ENCODE measurements around the gene CD27. TPM values are rescaled to one million over a fixed set of nuclear protein-coding genes. Genes with fewer than 3 reads are reported as not detected.

The CD27 gene
- total RNA-seq, 3 donors from 2014 or later: 0.64 to 4.3 (median 2.6) TPM

DNA sequence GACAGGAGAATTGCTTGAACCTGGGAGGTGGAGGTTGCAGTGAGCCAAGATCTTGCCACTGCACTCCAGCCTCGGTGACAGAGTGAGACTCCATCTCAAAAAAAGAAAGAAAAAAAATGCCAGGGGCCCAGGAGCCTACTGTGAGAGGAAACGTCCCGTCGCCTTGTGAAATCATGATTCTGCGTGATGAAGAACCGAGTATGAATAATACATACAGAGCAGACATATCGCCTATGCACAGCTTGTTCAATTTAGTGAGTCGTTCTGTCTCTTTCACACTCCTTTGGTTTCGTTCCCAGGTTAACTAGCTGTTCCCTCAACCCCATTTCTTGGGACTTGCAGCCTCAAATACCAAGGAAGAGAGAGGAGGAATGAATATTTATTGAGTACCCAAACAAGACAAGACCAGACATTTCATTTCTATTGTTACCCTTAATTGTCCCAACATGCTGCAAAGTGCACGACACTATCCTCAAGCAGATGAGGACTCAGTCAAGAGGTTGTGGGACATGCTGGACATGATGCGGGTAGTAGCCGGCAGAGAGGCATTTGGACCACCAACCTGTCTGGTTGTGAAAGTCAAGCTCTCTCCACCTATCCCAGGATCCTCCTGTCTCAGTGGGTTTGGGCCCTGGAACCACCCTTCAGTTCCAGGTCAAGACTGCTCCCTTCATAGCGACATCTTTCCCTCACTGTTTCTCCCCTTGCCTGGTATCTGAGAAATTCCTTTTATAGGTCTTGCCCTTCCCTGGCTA lies 8.6 kb upstream of the CD27 start:
- H3K9me3 ChIP-seq: no peaks in the 10 kb centered on the region
- intact Hi-C loops (cut with DNase I; ENCODE audit: low total_unique reads): no loop called here
- no peak for TF ChIP-seq CTCF (IDR thresholded peaks at IDR 0.05)
- no peak for TF ChIP-seq POLR2A (IDR thresholded peaks at IDR 0.05)
- no peak for TF ChIP-seq POLR2AphosphoS5 (IDR thresholded peaks at IDR 0.05)
- DNase-seq (ENCODE audit: low spot score in 2 of 2): no peak
- H3K4me3 ChIP-seq: no peak overlapping the region
- H3K4me1 ChIP-seq: no peaks in the 10 kb centered on the region
- no peak overlapping the region for H3K27ac ChIP-seq
- H3K27me3 ChIP-seq: no peaks in the 10 kb centered on the region
- H3K36me3 ChIP-seq: no peaks in the 10 kb centered on the region

GRCh38 chr12:6437586-6437985 lies 7.2 kb upstream of the CD27 start:
- intact Hi-C loops (cut with DNase I; ENCODE audit: low total_unique reads): no loop called here
- Histone ChIP-seq H3K36me3 (no peaks in the 10 kb centered on the region), H3K4me1 (no peaks in the 10 kb centered on the region), H3K4me3 (no peak overlapping the region), H3K9me3 (no peaks in the 10 kb centered on the region), H3K27me3 (no peaks in the 10 kb centered on the region), H3K27ac (no peak overlapping the region)
- TF ChIP-seq POLR2A (IDR thresholded peaks at IDR 0.05): no peak
- no peak for TF ChIP-seq POLR2AphosphoS5 (IDR thresholded peaks at IDR 0.05)
- no peak for TF ChIP-seq CTCF (IDR thresholded peaks at IDR 0.05)
- no peak for DNase-seq (ENCODE audit: low spot score in 2 of 2)

DNA sequence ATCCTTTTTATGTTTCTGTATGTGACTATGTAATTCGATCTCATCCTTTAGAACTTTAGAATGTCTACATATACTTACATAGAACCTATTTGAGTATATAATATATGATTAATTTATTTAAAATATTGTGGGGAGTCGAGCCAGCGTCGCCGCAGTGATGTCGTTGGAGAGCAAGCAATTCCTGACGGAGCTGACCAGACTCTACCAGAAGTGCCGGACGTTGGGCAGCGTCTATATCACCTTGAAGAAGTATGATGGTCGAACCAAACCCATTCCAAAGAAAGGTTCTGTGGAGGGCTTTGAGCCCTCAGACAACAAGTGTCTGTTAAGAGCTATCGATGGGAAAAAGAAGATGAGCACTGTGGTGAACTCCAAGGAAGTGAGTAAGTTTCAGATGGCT lies 6.4 kb upstream of the CD27 start:
- Histone ChIP-seq H3K36me3 (no peaks in the 10 kb centered on the region), H3K27me3 (no peaks in the 10 kb centered on the region), H3K4me1 (no peaks in the 10 kb centered on the region), H3K9me3 (no peaks in the 10 kb centered on the region), H3K4me3 (no peak overlapping the region), H3K27ac (no peak overlapping the region)
- TF ChIP-seq CTCF (IDR thresholded peaks at IDR 0.05) (no peak), POLR2A (IDR thresholded peaks at IDR 0.05) (no peak), POLR2AphosphoS5 (IDR thresholded peaks at IDR 0.05) (no peak)
- intact Hi-C loops (cut with DNase I; ENCODE audit: low total_unique reads): no loop called here
- DNase-seq (ENCODE audit: low spot score in 2 of 2): no peak

GRCh38 chr12:6440391-6440790 lies 4.4 kb upstream of the CD27 start:
- no peaks in the 10 kb centered on the region for H3K36me3 ChIP-seq
- TF ChIP-seq CTCF (IDR thresholded peaks at IDR 0.05) (no peak), POLR2AphosphoS5 (IDR thresholded peaks at IDR 0.05) (no peak), POLR2A (IDR thresholded peaks at IDR 0.05) (no peak)
- H3K27me3 ChIP-seq: no peaks in the 10 kb centered on the region

GRCh38 chr12:6442836-6443235 lies 1.9 kb upstream of the CD27 start:
- DNase-seq (ENCODE audit: low spot score in 2 of 2): no peak
- TF ChIP-seq POLR2A (IDR thresholded peaks at IDR 0.05) (no peak), POLR2AphosphoS5 (IDR thresholded peaks at IDR 0.05) (no peak), CTCF (IDR thresholded peaks at IDR 0.05) (no peak)
- intact Hi-C loops (cut with DNase I; ENCODE audit: low total_unique reads): no loop called here
- H3K9me3 ChIP-seq: no peaks in the 10 kb centered on the region
- H3K4me1 ChIP-seq: no peaks in the 10 kb centered on the region
- H3K36me3 ChIP-seq: no peaks in the 10 kb centered on the region
- H3K27me3 ChIP-seq: no peaks in the 10 kb centered on the region
- no peak overlapping the region for H3K27ac ChIP-seq
- no peak overlapping the region for H3K4me3 ChIP-seq

More at GRCh38 chr12:6440391-6440790, 4.4 kb upstream of the CD27 start:
- H3K27ac ChIP-seq: no peak overlapping the region
- intact Hi-C loops (cut with DNase I; ENCODE audit: low total_unique reads): no loop called here
- H3K4me3 ChIP-seq: no peak overlapping the region
- no peak for DNase-seq (ENCODE audit: low spot score in 2 of 2)
- H3K4me1 ChIP-seq: no peaks in the 10 kb centered on the region
- H3K9me3 ChIP-seq: no peaks in the 10 kb centered on the region
